GM21528 (cell line): ENCODE measurements around the gene SEMA3B.
"Not testable (repeated sequence)": the region's sequence is repeated elsewhere in the genome, so short reads cannot be mapped to it uniquely, and the experiment has no call there.

Source experiments
- ATAC-seq: cut with Tn5 transposase; IDR thresholded peaks from one replicate; pipeline ENCODE4 v1.9.1; 2021; ENCODE audit warnings: mild to moderate bottlenecking, moderate library complexity; ENCODE audit not compliant: unreplicated experiment, low FRiP score

Gene SEMA3B

DNA sequence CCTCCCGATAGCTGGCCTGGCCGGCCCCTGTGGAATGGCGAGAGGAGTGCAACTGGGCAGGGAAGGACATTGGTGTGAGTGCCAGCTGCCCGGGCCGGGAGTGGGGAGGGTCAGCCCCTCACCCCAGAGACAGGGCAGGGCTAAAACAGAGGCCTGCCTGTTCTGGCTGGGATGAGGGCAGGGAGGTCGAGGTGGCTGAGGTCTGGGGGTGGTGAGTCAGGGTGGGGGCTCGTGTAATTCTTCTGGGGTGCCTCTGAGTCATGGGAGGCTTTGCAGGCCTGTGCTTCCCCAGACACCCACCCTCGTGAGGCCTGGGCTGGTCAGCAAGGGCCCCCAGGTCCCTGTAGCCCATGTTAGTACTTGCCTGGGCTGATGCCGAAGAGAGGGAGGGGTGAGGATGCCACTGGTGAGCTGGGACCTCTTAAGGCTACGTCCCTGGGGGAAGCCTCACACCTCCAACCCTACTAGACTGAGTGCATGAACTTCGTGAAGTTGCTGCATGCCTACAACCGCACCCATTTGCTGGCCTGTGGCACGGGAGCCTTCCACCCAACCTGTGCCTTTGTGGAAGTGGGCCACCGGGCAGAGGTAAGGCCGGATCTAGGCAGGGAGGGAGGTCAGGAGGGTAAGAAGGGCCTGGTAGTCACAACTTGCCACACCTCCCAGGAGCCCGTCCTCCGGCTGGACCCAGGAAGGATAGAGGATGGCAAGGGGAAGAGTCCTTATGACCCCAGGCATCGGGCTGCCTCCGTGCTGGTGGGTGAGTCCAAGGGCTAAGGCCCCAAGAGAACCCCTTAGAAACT is 1.7 kb downstream of the SEMA3B start:
- ATAC-seq, result no peak

DNA sequence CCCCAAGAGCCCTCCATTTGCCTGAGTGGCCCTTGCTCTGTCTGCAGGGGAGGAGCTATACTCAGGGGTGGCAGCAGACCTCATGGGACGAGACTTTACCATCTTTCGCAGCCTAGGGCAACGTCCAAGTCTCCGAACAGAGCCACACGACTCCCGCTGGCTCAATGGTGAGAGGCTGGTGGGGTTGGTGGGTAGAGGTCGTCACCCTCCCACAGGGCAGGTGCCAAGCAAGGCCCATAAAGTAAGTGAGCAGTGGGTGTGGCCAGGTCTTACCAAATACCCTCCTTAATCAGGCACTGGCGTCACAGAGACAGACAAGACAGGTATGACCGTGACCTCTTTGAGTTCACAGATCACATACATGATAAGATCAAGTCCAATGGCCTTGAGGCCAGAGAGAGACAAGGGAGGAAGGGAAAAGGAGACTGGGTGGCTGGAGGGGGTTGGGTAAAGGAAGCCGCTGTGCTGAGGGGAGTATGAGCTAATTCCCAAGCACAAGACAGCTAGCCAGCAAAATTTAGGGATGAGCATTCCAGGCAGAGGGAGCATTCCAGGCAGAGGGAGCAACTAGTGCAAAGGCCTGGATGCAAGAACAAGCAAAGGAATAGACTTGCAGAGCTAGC is 2.5 kb downstream of the SEMA3B start:
- no peak for ATAC-seq

DNA sequence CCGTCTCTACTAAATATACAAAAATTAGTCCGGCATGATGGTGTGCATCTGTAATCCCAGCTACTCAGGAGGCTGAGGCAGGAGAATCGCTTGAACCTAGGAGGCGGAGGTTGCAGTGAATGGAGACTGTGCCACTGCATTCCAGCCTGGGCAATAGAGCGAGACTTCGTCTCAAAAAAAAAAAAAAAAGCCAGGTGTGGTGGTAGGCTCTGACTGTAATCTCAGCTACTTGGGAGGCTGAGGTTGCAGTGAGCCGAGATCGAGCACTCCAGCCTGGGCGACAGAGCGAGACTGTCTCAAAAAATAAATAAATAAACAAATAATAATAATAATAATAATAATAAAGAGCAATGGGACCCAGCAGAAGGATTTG is 3.6 kb downstream of the SEMA3B start:
- ATAC-seq, result not testable (repeated sequence)

DNA sequence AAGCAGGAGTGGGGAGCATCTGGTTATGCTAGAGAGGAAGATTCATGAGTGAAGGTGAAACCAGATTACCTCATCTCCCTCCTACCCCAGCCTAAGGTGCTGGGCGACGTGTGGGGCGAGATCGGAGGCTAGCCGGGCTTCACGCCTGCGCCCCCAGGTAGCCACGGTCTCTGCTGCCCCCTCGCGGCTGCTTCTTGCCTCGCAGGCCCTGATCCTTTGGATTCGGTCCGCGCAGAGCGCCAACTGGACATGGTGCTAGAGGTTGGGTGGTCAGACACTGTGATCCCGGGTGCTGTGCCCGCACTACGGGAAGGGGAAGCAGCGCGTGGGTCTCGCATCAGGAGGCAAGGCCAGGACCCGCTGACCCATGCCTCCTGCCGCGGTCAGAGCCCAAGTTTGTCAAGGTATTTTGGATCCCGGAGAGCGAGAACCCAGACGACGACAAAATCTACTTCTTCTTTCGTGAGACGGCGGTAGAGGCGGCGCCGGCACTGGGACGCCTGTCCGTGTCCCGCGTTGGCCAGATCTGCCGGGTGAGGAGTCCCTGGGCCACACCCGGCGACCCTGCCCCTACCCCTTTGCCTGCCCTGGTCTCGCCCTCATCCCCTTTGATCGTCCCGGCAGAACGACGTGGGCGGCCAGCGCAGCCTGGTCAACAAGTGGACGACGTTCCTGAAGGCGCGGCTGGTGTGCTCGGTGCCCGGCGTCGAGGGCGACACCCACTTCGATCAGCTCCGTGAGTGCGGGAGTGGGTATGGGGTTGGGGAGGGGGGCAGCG is 4.2 kb downstream of the SEMA3B start:
- ATAC-seq, result peak; percentile 60

DNA sequence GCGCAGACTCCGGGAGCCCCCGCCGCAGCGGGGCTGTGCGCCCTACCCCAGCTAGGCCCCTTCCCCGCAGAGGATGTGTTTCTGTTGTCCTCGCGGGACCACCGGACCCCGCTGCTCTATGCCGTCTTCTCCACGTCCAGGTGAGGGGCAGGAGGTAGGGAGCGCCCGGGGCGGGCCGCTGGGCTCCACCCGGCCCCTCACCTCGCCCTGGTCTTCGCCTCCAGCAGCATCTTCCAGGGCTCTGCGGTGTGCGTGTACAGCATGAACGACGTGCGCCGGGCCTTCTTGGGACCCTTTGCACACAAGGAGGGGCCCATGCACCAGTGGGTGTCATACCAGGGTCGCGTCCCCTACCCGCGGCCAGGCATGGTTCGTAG is 4.7 kb downstream of the SEMA3B start:
- ATAC-seq, result no peak

DNA sequence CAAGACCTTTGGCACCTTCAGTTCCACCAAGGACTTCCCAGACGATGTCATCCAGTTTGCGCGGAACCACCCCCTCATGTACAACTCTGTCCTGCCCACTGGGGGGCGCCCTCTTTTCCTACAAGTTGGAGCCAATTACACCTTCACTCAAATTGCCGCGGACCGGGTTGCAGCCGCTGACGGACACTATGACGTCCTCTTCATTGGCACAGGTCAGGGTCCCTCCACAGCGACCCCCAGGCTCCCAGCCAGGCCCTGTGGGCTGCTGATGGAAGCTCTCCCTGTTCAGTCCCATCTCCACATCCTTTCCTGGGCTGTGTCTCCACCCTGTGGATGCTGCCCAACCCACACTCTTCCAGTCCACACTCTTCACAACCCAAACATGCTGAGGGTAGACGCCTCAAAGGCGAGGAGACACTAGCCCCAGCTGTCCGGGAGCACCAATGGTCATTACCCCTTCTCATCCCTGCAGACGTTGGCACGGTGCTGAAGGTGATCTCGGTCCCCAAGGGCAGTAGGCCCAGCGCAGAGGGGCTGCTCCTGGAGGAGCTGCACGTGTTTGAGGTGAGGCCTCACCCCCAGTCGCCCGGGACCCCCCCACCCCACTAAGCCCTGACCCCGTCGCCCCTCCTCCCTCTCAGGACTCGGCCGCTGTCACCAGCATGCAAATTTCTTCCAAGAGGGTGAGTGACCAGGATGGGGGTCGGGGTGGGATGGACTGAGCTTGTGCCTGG is 5.6 kb downstream of the SEMA3B start:
- no peak for ATAC-seq

DNA sequence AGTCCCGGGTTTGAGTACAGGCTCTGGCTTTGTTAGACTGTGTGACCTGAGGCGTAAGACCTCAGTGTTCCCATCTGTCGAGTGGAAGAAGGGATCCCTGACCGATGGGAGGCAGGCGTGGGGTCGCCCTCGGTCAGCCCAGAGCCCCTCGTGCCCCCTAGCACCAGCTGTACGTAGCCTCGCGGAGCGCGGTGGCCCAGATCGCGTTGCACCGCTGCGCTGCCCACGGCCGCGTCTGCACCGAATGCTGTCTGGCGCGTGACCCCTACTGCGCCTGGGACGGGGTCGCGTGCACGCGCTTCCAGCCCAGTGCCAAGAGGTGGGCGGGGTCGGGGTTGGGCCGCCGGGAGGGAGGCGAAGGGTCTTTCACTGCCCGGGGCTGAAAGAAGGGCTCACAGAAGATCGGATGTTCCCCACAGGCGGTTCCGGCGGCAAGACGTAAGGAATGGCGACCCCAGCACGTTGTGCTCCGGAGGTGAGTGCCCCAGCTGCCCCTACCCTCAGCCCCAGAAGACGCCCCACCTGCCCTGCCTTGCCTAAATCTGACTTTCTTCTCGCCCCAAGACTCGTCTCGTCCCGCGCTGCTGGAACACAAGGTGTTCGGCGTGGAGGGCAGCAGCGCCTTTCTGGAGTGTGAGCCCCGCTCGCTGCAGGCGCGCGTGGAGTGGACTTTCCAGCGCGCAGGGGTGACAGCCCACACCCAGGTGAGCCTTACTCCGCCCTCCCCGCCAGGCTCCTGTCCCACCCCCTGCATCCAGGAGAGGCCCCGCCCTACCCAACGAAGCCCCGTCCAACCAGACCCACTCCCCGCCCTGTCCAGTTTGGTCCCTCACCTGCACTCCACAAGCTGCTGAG is 6.4 kb downstream of the SEMA3B start:
- ATAC-seq, result no peak

DNA sequence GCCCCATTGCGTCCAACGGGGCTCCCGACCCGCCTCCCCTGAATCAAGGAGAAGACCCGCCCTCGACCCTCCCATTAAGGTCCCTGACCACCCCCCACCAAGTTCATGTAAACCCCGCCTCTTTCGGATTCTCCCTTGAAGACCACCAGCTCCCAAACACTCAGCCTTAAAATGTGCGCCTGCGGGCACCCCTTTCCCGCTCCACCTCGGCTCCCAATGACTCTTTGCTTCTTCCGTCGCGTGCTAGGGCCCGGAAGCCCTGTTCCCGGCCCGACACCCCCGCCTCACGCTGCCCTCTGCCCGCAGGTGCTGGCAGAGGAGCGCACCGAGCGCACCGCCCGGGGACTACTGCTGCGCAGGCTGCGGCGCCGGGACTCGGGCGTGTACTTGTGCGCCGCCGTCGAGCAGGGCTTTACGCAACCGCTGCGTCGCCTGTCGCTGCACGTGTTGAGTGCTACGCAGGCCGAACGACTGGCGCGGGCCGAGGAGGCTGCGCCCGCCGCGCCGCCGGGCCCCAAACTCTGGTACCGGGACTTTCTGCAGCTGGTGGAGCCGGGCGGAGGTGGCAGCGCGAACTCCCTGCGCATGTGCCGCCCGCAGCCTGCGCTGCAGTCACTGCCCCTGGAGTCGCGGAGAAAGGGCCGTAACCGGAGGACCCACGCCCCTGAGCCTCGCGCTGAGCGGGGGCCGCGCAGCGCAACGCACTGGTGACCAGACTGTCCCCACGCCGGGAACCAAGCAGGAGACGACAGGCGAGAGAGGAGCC is 7.2 kb downstream of the SEMA3B start:
- no peak for ATAC-seq

DNA sequence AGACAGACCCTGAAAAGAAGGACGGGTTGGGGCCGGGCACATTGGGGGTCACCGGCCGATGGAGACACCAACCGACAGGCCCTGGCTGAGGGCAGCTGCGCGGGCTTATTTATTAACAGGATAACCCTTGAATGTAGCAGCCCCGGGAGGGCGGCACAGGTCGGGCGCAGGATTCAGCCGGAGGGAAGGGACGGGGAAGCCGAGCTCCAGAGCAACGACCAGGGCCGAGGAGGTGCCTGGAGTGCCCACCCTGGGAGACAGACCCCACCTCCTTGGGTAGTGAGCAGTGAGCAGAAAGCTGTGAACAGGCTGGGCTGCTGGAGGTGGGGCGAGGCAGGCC is 7.8 kb downstream of the SEMA3B start:
- no peak for ATAC-seq

DNA sequence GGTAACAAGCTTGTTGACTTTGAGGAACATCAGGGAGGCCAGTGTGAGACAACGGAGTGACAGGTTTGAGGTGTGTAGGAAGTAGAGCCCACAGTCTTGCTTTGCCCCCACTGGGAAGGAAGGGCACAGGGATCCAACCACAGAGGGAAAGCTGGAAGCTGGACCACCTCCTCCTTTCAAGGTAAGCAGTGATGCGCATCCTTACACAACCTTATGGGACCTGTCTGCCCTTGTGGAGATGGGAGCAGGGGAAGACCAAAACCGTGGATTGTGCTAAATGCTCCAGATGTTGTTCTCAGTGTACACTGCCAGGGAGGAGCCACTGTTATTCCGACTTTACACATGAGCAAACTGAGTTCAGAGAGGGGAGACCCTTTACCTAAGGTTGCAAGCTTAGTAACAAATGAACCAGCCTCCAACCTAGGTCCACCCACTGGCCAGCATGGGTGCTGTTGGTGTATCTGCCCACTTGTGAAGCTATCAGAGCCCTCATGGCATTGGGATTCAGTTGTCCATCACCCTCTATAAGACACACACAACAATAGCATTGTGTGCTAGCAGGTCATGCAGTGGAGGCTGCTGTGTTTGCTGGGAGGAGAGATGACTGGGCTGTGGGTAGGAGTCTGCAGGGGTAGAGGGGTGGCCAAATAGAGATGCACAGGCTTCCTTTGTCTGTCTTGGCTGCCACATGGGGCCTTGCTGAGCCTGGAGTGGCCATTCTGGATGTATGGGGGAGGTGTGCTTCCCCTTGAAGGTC is 9.4 kb downstream of the SEMA3B start:
- ATAC-seq, result no peak

DNA sequence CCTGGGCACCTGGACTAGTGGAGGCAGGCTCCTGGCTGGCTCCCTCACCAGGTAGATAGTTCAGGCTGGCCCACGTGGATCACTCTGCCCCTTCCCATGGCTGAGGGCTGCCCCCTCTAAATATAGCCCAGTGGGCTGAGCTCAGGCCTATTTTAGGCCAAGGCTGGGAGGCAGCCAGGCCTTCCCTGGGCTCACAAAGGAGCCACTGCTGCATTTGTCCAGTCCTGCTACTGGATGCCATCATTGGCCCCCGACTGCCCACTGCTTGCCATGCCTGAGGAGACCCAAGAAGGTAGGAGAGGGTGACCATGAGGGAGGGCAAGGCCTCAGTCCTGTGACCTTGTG is 9.9 kb downstream of the SEMA3B start, which contains the start of gene LSMEM2:
Gene LSMEM2 (plus strand): TSS at position 208 of the 345 bp plus-strand sequence. CDS start 27 bp downstream, at position 235.
- ATAC-seq, result no peak

DNA sequence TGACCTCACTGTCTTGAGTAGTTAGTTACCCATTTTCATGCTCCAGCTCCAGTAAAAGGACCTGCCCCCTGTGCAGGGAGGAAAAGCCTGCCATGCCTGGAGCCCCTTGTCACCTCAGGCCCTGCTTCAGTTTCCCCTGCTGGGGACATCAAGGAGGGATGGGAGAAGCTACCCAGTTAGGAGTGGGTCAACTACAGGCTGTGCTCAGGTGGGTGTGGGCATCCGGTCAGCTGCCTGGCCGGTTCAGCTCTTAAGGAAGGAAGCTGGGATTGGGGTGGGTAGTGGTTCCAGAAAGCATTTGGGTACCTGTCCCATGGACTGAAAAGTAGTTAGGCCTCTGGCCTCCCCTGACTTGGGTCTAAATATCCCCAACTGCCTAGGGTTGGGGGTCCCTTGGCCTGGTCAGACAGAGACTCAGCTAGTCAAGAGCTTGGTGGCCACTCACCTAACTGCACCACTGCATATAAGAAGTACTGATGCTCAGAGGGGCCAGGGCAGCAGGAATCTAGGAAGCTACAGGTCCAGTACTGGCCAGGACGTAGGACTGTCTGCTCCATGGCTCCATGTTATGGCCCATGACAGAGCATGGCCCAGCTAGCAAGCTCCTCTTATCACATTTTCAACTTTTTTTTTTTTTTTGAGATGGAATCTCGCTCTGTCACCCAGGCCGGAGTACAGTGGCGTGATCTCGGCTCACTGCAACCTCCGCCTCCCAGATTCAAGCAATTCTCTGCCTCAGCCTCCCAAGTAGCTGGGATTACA is 10.5 kb downstream of the SEMA3B start:
- no peak for ATAC-seq

DNA sequence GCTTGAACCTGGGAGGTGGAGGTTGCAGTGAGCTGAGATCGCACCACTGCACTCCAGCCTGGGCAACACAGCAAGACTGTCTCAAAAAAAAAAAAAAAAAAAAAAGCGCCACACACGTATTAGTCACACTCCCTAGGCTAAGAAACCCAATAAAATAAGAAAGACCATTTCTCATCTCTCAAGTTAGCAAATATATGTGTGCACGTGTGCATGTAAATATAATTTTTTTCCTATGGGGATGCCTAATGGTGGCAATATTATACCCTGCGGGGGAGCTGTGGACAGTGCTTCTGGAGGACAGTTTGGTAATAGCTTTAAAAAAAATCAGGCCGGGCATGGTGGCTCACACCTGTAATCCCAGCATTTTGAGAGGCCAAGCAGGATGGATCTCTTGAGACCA is 15.2 kb downstream of the SEMA3B start:
- not testable (repeated sequence) for ATAC-seq

DNA sequence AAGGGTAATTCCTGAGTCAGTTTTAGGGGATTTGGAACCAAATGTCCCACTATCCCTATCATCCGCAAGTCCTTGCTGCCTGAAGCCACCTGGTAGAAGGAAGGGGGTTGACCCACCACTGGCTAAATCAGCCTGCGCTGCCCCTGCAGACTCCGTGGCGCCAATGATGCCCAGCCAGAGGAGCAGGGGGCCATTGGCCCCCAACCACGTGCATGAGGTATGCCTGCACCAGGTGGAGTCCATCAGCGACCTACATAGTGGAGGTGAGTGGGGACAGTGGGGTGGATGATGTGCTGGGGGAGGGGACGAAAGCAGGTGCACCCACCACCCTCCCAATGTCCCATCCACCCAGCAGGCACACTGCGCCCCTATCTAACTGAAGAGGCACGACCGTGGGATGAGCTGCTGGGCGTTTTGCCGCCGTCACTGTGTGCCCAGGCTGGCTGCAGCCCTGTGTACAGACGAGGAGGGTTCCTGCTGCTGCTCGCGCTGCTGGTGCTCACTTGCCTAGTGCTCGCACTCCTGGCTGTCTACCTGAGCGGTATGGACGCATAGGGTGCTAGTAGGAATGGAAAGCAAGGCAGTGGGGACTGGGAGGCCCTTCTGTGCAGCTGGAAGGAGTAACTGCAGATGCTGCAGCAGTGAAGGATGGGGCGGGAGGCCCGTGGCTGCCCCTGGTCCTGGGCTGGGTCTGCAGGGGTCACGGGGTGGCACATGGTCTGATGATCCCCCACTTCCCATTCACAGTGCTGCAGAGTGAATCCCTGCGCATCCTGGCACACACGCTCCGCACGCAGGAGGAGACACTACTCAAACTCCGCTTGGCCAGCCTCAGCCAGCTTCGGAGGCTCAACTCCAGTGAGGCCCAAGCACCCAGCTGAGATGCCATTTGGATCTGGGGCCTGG is 17.6 kb downstream of the SEMA3B start:
- no peak for ATAC-seq

DNA sequence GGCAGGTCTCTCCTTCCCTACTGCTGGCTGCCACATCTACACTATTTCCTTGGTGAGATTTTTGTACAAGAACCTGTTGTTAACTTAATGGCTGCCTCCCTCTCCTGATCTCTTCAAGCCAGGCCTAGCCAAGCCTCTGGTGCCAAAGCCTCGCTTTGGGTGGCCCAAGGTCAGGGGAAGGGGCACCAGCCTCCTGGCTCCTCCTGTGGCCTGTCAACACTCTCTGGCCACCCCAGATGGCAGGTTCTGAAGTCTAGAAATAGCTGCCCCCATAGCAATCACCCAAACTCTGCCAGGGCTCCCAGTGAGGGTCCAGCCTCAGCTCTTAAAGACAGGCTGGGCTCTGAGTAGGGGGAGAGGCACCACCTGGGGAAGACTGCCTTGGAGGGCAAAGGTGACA is 18.3 kb downstream of the SEMA3B start:
- no peak for ATAC-seq

DNA sequence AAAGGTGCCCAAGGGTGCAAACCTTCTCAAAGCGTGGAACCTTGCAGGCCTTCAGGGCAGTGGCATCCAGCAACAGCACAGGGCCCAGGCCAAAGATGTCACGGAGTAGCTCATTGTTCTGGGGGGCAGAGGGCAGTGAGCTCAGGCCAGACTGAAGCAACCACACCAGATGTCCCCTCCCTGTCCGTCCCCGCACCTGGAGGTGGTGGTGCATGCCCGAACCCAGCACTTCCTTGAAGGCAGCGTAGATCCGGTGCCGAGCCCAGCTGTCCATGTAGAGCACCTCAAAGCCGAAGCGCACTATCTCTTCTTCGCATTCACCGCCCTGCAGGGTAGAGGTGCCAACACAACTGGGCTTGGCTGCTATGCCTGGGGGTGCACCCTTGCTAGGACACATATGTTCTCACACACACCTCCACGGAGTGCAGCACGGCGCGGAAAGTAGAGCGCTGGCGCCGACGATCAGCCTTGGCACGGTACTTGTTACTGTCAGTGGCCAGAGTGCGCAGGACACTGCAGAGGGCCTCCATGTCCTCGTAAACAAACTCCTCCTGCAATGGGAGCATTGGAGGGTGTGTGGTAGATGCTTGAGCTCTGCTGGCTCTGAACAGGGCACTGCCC is 19.6 kb downstream of the SEMA3B start:
- ATAC-seq, result no peak
